ENCODE results near the gene NCKAP5.

Gene NCKAP5

GRCh38 chr2:133130548-133131246 lies 437.6 kb downstream of the NCKAP5 start:
- no peak for DNase-seq

- DNase-seq: no peak
These were observed 443.8 kb downstream of the NCKAP5 start for GRCh38 chr2:133124446-133124845.

GRCh38 chr2:133123904-133124303 lies 444.4 kb downstream of the NCKAP5 start:
- DNase-seq: no peak

- DNase-seq: no peak
These were observed 444.9 kb downstream of the NCKAP5 start for GRCh38 chr2:133123393-133123792.

- no peak for DNase-seq
These were observed 445.7 kb downstream of the NCKAP5 start for GRCh38 chr2:133122529-133122928.

GRCh38 chr2:133120310-133120709 lies 448.0 kb downstream of the NCKAP5 start:
- no peak for DNase-seq

GRCh38 chr2:133110201-133110600 lies 458.1 kb downstream of the NCKAP5 start:
- no peak for DNase-seq

GRCh38 chr2:133109772-133110171 lies 458.5 kb downstream of the NCKAP5 start:
- DNase-seq: no peak

- DNase-seq: no peak
These were observed 461.0 kb downstream of the NCKAP5 start for GRCh38 chr2:133107058-133107815.

GRCh38 chr2:133104871-133105270 lies 463.4 kb downstream of the NCKAP5 start:
- no peak for DNase-seq

- no peak for DNase-seq
These were observed 469.5 kb downstream of the NCKAP5 start for GRCh38 chr2:133098787-133099186.

GRCh38 chr2:133097666-133098065 lies 470.6 kb downstream of the NCKAP5 start:
- DNase-seq: no peak

GRCh38 chr2:133092571-133092970 lies 475.7 kb downstream of the NCKAP5 start:
- no peak for DNase-seq

- DNase-seq: no peak
These were observed 477.9 kb downstream of the NCKAP5 start for GRCh38 chr2:133090358-133090757.

- DNase-seq: no peak
These were observed 482.1 kb downstream of the NCKAP5 start for GRCh38 chr2:133086176-133086575.

- no peak for DNase-seq
These were observed 482.6 kb downstream of the NCKAP5 start for GRCh38 chr2:133085646-133086045.

GRCh38 chr2:133082034-133082433 lies 486.2 kb downstream of the NCKAP5 start:
- no peak for DNase-seq

GRCh38 chr2:133080822-133081221 lies 487.4 kb downstream of the NCKAP5 start:
- no peak for DNase-seq

GRCh38 chr2:133078667-133079411 lies 489.4 kb downstream of the NCKAP5 start:
- DNase-seq: no peak

- no peak for DNase-seq
These were observed 490.9 kb downstream of the NCKAP5 start for GRCh38 chr2:133077269-133077822.

GRCh38 chr2:133072837-133073694 lies 495.2 kb downstream of the NCKAP5 start:
- DNase-seq: no peak

- no peak for DNase-seq
These were observed 504.5 kb downstream of the NCKAP5 start for GRCh38 chr2:133063775-133064174.
